Central memory CD4-positive, alpha-beta T cell (primary cell): ENCODE results near the gene STX18.
"Not testable (repeated sequence)": the region's sequence is repeated elsewhere in the genome, so short reads cannot be mapped to it uniquely, and the experiment has no call there.

Experiments used
- DNase-seq: peaks from one replicate; pipeline ENCODE4 v3.0.0; 2022
- total RNA-seq, 3 experiments: gene quantifications; one replicate each; lab custom pipeline; 2026; lab: John Stamatoyannopoulos, UW

STX18 gene
- total RNA-seq: 25.5 to 43.9 (median 25.7) reads per million in 3 experiments

DNA sequence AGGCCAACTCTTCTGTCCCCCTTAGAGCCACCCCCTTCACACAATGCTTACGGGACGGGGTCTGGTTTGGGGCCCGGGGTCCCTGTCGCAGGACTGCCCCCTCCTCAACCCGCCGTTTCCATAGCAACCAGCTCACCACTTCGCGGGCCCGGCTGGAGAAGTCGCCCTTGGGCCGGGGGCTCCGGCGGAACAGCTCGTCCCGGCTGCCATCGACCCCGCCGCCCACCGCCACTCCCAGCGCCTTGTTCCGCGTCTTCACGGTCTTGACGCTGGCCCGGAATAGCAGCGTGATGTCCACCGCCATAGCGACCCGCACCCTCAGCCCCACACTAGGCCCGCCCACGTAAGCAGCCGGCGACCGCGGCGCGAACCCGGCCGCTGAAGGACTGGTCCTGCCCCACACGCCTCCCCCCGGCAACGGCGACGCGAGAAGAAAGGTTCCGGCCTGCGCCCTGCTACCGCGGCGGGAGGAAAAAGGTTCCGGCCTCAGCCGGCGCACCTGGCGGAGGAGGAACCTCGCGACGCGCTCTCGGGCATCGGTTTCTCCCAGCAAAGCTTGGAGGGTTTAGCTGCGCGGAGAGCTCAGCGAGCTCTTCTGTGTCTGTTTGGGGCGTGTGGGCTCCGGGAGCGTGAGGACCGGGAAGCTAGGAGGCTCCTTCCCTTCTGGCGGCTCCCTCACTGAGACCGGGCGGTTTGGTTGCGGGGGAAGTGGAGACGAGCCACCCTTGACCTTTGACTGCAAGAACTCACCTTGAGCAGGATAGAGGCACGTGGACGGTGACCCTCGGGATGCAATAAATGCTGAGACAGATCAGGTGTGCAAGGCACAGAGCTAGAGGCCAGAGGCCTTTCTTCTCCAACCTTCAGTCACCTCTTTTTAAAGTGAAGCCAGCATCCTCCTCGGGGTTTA lies at the start of gene STX18:
Gene STX18 (minus strand): TSS at position 388 of the 910 bp plus-strand sequence. CDS start 84 bp downstream, at position 304.
- DNase-seq: peak; percentile 81

DNA sequence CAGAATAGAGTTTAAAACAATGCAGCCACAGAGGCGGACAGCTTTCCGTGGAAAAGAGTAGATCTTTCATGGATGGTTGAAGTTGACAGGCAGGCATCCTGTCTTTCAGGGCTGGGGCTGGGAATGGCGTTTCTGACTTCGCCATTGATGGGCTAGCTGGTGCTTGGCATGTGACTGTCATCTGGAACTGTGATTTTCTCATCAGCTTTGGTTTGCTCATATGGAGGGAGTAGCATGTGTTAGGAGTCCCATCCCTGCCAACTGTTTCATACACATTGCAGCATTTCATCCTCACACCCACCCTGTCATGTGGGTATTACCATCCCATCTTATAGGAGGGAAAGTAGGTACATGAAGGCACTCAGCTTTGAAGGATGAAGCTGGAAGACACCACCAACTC lies 49.2 kb upstream of the STX18 start:
- no peak for DNase-seq

DNA sequence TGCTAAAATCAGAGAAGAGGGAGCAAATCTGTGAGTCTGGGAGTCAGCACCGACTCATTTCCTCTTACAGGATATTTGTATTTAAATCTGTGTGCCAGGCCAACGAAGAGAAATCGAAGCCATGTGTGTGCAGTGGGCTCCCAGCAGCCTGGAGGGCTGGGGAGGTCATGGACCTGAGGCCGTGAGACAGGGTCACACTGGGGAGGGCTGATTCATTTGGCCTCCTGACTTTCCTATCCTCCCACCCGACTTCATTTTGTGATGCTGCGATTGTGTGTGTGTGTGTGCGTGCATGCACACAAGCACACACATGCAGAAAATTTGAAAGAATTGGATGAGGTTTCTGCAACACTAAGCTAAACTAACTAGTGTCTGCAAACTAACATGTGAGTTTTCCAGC lies 48.7 kb upstream of the STX18 start:
- DNase-seq: no peak

DNA sequence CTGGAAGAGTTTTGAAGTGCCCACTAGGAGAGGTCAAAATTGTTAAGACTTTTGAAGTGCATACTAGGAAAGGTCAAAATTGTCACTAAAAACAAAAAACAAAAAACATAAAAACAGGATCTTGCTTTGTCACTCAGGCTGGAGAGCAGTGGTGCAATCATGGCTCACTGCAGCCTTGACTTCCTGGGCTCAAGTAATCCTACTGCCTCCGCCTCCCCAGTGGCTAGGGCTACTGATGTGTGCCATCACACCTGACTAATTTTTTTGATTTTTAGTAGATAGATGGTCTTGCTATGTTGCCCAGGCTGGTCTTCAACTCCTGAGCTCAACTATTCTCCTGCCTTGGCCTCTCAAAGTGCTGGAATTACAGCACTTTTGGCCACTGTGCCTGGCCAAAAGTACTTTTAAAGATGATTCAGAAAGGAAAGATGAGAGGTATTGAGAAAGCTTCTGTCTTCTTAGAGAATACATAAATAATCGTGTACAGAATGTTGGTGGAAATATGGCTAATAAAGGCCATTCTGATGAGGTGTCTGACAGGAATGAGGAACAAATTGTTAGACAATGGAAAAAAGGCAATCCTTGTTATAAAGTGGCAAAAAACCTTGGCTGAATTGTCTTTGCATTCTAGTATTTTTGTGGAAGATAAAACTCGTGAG lies 43.3 kb upstream of the STX18 start:
- DNase-seq: no peak

DNA sequence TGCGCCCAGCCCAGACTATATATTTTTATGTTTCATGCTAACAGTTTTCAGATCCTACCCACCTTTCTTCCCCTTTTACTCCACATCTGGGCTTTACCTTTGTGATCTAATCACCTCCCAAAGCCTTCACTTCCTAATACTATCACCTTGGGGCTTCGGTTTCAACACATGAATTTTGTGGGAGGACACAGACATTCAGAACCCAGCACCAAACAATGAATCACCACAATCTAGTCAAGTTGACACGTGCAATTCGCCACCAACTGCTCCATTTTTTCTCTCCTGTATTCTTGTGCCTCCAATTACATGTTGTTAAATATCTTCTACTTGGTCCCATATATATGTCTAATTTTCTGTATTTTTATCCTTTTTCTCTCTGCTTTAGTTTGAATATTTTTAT lies 41.8 kb upstream of the STX18 start:
- DNase-seq: no peak

DNA sequence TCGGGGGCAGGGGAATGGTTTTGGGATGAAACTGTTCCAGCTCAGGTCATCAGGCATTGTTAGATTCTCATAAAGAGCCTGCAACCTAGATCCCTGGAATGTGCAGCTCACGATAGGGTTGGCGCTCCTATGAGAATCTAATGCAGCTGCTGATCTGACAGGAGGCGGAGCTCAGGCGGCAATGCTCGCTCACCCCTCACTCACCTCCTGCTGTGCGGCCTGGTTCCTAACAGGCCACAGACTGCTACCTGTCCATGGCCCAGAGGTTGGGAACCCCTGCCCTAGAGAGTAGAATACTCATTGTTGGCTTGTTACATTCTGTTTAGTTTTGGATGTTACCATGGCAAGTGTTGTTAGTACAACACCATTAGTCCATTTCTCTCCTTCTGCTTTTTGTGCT lies 40.8 kb upstream of the STX18 start:
- DNase-seq: no peak

DNA sequence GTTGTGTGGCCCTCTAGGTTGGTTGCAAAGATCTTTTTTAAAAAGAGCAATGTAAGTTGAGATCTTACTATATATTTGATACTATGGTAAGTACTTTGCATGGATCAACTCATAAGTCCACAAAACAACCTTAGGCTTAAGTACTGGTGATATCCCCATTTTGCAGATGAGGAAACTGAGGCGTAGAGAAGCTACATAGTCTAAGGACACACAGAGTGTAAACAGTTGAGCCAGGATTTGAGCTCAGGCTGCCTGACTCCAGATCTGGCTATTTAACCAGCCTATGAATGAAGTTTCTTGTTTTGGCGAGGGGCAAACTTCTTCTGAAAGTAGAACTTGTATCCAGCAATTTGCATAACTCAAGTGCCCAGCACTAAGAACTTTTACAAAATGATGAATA lies 38.6 kb upstream of the STX18 start:
- no peak for DNase-seq

DNA sequence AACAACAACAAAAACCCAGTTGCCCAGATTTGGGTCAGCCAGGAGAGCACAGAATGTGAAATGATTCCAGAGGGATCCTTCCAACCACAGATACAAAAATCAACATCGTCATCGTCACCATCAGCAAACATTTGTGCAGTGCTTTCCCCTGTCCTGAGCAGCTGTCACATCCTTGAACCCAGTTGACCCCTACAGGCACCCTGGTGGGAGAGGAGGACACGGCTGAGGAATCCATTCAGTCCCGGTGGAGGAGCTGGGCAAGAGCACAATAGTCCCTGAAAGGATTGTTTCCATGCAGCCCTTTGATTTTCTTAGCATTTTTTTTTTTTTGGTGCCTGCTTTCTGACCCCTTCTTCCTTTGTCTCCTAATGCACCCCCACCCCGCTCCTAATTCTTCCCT lies 37.1 kb upstream of the STX18 start:
- DNase-seq: no peak

DNA sequence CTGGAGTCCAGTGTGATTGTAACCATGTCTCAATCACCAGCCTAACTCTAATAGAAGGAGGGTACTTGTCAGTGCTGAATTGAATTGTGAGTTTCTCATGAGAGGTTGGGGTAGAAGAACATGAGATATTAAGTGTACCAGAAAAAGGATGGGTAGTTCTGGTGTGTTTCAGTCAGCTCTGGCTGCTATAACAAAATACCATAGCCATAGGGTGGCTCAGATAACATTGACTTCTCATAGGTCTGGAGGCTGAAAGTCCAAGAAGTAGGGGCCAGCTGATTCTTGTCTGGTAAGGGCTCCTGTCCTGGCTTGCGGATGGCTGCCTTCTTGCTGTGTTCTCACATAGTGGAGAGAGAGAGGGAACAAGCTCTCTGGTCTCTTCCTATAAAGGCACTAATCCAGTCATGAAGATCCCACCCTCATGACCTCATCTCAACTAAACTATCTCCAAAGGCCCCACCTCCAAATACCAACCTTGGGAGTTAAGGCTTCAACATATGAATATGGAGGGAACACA lies 35.6 kb upstream of the STX18 start:
- no peak for DNase-seq

DNA sequence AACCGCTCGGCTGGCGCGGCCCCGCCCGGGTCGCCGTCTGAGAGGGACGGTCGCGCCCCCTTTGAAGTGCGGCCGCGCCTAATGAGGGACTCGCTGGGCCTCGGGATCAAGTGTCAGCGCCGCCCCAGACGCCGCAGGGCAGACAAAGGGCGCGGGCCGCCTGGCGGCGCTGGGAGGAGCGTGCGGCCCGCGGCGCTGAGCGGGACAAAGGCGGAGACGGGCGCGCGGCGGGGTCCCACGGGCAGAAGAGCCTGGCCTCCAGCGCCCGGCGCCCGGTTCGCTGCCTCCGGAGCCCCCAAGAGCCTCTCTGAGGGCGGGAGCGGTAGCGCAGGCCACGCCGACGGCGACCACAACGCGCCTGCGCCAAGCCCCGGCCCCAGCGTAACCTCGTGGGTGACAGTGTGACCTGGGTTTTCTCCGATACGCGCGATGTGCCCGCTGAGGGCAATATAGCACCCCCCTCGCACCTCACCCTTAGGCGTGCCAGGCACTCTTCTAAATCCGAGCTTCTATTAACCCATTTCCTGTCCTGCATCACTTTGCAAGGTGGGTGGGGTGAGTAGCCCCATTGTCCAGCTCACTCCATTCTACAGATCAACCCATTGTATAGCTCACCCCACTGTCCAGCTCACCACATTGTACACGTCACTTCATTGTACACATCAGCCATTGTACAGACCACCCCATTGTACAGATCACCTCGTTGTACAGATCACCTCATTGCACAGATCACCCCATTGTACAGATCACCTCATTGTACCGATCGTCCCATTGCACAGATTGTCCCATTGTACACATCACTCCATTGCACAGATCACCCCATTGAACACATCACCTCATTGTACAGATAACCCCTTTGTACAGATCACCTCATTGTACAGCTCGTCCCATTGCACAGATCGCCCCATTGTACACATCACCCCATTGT lies 33.7 kb upstream of the STX18 start:
- peak; percentile 66 for DNase-seq

DNA sequence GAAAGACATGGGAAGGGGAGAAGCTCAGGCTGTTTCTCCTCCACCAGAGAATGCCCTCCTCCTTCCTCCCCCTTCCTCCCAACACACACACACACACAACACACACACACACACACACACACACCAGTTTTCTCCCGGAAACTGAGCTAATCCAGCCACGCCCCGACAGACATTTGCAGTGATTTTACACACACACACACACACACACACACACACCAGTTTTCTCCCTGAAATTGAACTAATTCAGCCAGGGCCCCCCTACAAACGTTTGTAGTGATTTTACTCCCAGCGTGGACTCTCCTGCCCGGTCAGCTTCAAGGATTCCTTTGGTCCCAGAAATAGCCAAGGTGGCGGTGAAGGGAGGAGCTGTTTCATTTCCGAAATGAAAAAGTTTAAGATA lies 32.9 kb upstream of the STX18 start:
- DNase-seq: peak; percentile 47

DNA sequence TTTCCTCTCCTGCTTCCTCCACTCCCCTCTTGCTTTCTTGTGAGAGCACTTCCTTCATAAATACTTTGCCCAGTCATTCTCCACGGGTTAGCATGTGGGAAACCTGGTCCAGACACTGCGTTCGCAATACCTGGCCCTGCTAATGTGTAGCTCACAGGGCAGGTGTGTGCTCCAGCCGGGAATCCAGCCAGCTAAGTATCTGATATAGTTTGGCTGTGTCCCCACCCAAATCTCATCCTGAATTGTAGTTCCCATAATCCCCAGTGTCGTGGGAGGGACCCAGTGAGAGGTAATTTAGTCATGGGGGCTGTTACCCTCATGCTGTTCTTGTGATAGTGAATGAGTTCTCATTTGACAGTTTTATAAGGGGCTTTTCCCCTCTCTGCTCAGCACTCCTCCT lies 32.2 kb upstream of the STX18 start:
- DNase-seq: no peak

DNA sequence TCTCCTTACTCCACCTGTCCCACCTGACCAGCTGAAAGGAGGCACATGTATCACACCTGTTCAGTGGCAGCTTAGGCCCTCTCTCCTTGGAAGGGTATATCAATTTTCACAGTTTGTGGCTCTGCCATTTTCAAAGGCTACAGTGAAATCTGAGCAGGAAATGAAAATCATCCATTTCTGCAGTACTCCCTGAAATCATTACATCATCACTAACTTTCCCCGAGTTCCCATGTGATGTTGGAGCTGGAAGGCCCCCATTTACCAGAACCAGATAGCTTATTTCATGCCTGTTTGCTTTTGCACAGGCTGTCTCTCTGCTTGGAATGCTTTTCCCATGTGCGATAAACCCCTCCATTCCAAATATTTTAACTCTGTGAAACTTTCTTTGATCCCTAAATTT lies 31.0 kb upstream of the STX18 start:
- no peak for DNase-seq

DNA sequence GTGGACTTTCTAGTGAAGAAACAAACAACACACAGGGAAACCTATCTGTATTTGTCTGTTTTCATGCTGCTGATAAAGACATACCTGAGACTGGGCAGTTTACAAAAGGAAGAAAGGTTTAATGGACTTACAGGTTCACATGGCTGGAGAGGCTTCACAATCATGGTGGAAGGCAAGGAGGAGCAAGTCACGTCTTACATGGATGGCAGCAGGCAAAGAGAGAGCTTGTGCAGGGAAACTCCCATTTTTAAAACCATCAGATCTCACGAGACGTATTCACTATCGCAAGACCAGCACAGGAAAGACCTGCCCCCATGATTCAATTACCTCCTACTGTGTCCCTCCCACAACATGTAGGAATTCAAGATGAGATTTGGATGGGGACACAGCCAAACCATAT lies 28.0 kb upstream of the STX18 start:
- DNase-seq: not testable (repeated sequence)

DNA sequence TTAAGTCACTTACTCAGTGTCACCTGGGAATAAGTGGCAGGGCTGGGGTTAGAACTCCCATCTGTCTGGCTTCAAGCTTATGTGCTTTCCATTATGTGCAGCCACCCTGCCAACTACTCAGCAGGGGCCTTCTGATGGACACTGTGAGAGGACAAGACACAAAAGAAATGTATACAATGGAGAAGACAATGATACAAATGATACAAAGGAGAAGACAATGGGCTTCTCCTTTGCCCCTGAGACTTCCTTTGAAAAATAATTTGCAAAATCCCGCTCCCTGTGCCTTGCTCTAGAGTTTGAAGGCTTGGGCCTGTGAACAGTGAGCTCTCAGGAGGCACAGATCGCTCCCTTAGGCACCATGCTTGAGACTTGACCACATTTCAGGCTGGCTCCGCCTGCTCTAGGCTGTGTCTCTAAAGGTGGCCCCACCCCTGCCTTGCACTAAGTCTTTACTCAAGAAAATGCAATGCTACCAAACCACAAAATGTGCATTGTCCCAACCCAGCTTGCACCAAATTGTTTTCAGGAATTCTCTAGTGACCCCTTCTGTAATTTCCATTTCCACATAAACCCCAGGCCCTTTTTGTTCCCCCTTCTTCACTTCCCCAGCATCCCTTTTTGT lies 27.1 kb upstream of the STX18 start:
- DNase-seq: no peak

DNA sequence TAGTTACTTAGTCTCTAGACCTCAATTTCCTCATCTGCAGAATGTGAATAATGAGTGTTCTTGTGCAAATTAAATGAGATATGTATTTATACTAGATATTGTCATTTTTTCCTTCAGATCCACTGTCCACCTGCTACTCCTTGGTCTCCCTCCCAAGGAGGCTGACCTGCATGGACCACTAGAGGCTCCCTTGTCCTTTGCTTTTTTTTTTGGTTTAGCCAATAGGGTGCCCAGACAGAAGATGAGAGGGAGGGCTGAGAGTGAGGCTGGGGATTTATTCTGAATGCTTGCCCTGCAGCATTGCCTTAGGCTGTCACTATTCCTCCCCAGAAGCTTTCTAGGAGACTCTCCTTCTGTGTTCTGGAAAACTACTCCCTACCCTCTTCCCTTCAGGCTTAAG lies 24.5 kb upstream of the STX18 start:
- DNase-seq: not testable (repeated sequence)

DNA sequence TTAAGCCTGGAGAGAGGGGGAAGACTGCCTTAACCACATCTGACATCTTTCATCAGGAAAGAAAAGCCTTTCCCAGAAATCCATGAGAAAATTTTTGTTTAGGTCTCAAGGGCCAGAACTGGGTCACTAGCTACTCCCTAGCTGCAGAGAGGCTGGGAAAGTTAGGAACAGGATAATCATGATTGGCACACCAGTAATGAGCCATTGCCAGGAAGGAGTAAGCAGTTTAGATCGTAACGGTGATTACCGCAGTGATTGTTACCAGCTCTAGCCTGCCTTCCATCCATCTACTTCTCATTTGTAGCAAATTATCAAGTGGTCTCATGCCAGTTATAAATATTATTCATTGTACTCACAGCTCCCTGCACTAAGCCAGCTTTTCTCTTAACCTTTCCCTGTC lies 22.7 kb upstream of the STX18 start:
- no peak for DNase-seq

DNA sequence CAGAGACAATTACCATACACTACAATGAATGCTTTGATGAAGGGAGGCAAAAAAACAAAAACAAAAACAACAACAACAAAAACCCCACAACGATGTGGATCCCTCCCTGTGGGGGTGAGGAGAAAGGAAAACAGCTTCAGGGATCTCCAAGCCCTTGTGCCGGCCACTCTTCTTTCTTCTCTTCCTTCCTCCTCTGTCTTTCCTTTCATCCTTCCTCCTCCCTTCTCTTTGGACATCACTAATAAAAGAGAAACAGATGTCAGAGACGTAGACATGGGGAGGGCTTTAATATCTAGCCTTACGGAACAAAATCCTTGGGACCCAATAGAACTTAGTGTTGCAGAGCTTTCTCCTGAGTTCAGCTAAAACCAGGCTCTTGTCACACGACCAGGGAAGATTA lies 18.8 kb upstream of the STX18 start:
- no peak for DNase-seq

DNA sequence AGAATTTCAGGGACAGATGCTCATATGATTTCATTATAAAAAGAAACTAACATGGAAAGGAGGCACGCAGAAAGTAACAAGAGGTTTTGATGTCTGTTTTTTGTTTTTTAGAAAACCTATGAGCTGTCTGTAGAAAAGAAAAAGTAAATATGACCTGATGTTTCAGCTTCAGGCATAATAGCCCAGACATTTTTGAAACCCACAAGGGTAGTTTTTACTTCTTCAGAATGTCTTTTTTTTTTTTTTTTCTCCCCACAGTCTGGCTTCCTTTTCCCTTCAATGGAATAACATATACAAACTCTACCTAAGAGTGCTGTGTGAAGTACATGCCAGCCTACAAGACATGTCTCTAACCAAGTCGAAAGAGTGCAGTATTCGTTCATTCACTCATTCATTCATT lies 18.3 kb upstream of the STX18 start:
- no peak for DNase-seq

DNA sequence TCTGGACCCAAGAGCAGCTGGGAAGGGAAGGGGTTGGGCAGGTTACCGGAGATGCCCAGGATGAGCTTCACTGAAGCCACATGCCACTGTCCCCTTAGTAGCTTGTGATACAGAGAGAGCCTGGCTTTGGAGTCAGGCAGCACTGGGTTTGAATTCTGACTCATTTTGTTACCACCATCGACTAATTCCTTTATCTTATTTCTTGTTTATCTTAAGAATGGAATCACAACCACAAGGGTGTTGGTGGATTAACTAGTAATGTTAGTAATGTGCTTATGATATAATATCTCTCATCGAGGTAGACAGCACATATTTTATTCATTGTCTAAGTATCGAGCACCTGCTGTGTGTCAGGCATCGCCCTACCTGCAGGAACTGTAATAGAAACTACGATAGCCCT lies 17.7 kb upstream of the STX18 start:
- no peak for DNase-seq

DNA sequence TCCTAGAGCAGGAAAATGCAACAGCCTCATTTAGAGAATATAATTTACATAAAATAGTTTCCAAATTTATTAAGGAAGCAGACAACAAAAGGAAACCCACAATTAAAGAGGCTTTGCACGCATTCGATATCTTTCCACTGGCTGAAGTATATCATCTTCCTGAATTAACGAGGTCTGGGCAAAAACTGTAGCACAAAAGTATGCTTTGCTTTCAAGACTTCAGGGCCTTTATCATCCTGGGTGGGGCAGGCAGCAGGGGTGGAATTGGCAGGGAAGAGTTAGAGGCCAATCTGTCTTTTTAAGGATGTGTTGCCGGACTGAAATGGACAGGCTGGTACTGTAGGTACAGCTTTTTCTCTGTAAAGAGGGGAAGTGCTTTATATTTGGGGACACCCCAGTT lies 17.0 kb upstream of the STX18 start:
- no peak for DNase-seq

DNA sequence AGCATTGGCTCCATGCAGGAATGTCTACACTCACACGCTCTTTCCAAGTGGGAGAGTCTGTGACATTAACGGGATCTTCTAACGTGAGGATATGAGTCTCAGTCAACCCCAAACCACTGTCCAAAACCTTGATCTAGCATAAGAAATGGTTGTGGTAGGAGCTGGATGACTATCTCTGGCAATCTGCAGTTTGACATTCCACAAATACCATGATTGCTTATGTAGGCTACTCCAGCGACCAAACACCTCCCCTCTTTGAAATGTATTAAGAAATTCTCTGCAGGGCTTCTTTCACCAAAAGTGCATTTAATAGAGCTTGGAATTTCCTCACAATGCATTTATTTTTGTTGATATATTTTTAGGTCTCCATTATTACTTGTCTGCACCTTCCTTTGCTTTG lies 14.1 kb upstream of the STX18 start:
- DNase-seq: no peak
